ENCODE results near the gene GPX6.
"Not testable (repeated sequence)": the region's sequence is repeated elsewhere in the genome, so short reads cannot be mapped to it uniquely, and the experiment has no call there.

GPX6 gene

DNA sequence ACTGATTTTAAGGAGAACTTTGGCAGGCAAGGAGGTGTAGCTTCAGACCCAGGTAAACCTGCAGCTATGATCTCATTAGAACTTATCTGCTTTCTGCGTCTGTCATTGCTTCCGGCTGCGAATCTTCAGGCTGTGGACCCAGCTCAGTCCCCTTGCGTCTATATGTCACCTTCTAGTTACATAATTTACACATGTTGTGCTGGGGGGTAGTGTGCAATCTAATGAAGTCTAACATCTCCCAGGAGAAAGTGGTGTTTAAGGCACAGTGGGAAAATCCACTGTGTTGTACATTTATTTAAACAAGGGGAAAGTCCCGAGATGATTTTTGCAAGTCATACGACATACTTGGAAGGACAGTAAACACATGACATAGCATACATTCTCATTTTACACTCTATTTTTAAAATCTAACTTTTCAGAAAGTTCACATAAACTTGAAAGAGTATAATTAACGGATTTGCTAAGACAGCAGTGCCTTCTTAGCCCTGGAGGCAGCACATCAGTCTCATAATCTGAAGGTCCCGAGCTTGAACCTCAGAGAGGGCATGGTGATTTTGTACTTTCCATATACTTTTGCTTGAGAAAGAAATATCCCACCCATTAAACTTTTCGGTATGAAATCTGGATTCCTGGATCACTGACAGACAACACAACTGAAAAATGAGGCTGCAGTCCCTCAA is 35.2 kb downstream of the GPX6 start:
- Histone ChIP-seq H3K9me3 (ENCODE audit: control insufficient read depth, insufficient read depth, low read length) (no peaks in the 10 kb centered on the region), H3K36me3 (ENCODE audit: insufficient read depth, low read length) (no peaks in the 10 kb centered on the region), H3K9ac (ENCODE audit: low read depth, low read length) (no peak overlapping the region), H3K4me1 (ENCODE audit: insufficient read depth, low read length) (no peaks in the 10 kb centered on the region)

DNA sequence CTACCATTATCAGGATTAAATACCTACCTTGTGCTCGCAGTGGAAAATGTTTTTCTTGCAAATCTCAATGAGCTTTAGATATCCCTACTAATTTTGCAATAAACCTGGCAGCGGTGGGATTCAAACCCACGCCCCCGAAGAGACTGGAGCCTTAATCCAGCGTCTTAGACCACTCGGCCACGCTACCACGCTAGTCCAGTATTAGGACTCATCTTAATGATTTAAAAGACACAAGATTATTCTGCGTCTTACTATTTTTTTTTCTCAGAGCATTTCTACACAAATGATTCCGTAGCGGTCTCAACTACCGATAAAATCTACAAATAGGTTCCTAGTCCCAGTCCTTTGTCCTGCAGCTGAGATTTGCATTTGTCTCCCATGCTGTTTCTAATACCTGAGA is 37.1 kb downstream of the GPX6 start:
- no peaks in the 10 kb centered on the region for H3K36me3 ChIP-seq (ENCODE audit: insufficient read depth, low read length)
- no peaks in the 10 kb centered on the region for H3K9me3 ChIP-seq (ENCODE audit: control insufficient read depth, insufficient read depth, low read length)
- H3K4me1 ChIP-seq (ENCODE audit: insufficient read depth, low read length) = no peaks in the 10 kb centered on the region
- H3K9ac ChIP-seq (ENCODE audit: low read depth, low read length) = peak overlapping the region; percentile 71; the same call in 1 of the 2 replicates

DNA sequence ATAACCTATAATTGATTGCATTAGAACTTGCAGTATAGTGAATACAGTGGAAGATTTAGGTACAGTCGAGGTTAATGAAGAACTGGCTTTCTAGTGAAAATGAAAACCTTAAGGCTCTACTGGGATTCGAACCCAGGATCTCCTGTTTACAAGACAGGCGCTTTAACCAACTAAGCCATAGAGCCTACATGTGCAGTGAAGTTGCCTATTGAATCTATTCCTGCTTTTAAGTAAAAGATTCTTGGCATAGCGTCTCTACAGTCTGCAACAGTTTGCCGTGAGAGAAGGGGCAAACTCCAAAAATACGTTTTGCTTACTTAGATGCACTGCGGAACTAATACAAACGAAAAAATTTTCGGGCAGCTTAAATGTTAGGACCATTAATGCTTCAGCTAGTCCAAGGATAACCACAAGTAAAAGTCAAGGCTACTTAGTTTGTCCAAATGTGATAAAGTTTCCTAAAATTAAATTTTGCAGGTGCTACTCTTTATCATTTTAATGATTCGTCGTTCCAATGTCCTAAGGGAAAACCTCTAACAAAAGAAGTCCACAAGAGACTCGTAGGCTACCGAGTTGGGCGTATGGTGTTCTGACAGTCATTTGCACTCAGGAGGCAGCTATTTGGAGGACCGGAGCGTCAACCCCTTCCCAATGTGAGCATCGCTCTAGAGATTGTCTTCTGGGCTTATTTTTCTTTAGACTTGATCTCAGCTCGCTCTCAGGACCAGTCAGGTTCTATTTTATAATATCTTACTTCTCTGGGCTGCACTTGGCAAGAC is 41.0 kb downstream of the GPX6 start:
- peak overlapping the region; percentile 55 for H3K9ac ChIP-seq (ENCODE audit: low read depth, low read length)
- no peaks in the 10 kb centered on the region for H3K36me3 ChIP-seq (ENCODE audit: insufficient read depth, low read length)
- H3K4me1 ChIP-seq (ENCODE audit: insufficient read depth, low read length) = no peaks in the 10 kb centered on the region
- no peaks in the 10 kb centered on the region for H3K9me3 ChIP-seq (ENCODE audit: control insufficient read depth, insufficient read depth, low read length)

DNA sequence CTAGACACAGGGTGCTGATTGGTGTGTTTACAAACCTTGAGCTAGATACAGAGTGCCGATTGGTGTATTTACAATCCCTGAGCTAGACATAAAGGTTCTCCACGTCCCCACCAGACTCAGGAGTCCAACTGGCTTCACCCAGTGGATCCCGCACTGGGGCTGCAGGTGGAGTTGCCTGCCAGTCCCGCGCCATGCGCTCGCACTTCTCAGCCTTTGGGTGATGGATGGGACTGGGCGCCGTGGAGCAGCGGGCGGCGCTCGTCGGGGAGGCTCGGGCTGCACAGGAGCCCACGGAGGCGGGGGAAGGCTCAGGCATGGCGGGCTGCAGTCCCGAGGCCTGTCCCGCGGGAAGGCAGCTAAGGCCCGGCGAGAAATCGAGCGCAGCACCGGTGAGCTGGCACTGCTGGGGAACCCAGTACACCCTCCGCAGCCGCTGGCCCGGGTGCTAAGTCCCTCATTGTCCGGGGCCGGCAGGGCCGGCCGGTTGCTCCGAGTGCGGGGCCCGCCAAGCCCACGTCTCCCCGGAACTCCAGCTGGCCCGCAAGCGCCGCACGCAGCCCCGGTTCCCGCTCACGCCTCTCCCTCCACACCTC is 46.3 kb downstream of the GPX6 start:
- not testable (repeated sequence) for H3K9me3 ChIP-seq (ENCODE audit: control insufficient read depth, insufficient read depth, low read length); H3K36me3 ChIP-seq (ENCODE audit: insufficient read depth, low read length); H3K4me1 ChIP-seq (ENCODE audit: insufficient read depth, low read length)
- H3K9ac ChIP-seq (ENCODE audit: low read depth, low read length) = peak overlapping the region; percentile 45; the same call in 1 of the 2 replicates

DNA sequence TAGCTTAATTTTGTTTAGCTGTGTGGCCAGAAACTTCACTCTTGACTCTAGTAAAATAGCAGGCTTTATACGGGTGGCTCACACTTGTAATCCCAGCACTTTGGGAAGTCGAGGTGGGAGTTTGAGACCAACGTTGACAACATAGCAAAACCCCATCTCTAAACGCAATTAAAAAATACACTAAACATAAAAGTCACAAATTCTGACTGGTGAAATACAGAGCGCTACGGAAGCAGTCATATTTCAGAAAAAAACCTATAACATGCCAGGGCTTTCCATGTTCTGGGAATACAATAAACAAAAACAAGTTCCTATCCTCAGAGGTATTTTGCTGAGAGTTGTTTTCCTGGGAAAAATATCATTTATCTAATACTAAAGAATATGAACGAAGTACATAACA is 47.5 kb downstream of the GPX6 start:
- Histone ChIP-seq H3K9me3 (ENCODE audit: control insufficient read depth, insufficient read depth, low read length) (no peaks in the 10 kb centered on the region), H3K36me3 (ENCODE audit: insufficient read depth, low read length) (no peaks in the 10 kb centered on the region), H3K4me1 (ENCODE audit: insufficient read depth, low read length) (no peaks in the 10 kb centered on the region), H3K9ac (ENCODE audit: low read depth, low read length) (no peak overlapping the region)

DNA sequence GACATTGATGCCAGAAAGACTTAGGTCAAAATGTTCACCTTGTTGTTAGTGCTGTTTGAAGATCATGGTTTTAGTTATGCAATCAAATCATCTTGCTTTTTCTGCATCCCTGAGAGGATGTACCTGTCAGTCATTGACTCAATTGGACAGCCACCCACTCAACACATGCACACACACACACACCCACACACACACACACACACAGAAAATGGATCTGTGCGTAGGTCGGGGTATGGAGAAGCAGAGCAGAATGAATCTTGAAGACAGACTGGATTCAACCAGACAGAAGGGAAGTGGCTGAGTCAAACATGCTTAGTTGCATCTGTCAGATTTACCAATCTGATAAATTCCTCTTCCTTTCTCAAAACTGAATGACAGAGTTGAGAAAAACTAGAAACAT is 53.2 kb downstream of the GPX6 start:
- Histone ChIP-seq H3K9ac (ENCODE audit: low read depth, low read length) (no peak overlapping the region), H3K36me3 (ENCODE audit: insufficient read depth, low read length) (no peaks in the 10 kb centered on the region), H3K4me1 (ENCODE audit: insufficient read depth, low read length) (no peaks in the 10 kb centered on the region), H3K9me3 (ENCODE audit: control insufficient read depth, insufficient read depth, low read length) (no peaks in the 10 kb centered on the region)

DNA sequence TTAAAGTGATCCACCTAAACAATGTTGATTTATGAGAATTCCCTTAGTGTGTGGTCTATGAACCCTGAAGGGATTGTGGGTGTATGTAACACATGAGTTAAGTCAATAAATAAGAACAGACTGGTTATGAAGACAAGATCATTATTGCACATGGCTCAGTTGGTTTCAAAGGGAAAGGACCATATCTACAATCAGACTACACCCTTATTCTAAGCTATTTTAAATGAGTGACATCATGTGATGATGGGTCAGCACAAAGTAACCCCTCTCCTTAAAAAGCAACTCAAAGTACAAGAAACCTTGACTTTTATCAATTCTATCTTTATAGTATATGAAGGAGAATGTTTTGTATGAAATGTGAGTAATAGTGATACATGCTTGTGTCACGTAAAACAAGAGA is 57.0 kb downstream of the GPX6 start:
- Histone ChIP-seq H3K4me1 (ENCODE audit: insufficient read depth, low read length) (no peaks in the 10 kb centered on the region), H3K9ac (ENCODE audit: low read depth, low read length) (no peak overlapping the region), H3K9me3 (ENCODE audit: control insufficient read depth, insufficient read depth, low read length) (no peaks in the 10 kb centered on the region), H3K36me3 (ENCODE audit: insufficient read depth, low read length) (no peaks in the 10 kb centered on the region)
